ENCODE results near the gene MOSPD3.

DNA sequence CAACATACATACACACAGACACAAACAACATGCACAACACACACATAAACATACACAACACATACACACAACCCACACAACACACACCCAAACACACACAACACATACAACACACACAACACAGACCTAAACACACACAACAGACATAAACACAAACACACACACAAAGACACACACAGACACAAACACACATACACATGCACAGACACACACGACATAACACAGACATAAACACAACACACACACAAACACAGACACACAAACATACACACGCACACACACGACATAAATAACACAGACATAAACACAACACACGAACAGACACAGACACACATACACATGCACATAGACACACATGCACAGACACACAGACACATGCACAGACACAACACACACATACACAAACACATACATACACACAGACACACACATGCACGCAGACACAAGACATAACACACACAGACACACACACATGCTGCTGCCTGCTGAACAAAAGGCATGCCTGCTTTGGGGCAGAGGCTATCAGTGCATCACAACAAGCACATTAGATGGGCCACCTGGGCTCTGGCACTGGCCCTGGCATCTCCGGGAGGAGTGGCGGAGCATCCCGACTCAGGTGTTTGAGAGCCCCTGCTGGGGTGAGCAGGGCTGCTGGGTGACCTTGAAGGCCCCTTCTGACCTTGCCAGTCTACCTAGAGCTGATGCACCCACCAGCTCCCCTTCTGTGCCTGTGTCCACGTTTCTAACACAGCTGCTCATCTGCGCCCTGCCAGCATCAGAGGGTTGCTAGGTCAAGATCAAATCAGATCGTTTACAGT is 31.7 kb upstream of the MOSPD3 start:
- TF ChIP-seq, protein P1, sequence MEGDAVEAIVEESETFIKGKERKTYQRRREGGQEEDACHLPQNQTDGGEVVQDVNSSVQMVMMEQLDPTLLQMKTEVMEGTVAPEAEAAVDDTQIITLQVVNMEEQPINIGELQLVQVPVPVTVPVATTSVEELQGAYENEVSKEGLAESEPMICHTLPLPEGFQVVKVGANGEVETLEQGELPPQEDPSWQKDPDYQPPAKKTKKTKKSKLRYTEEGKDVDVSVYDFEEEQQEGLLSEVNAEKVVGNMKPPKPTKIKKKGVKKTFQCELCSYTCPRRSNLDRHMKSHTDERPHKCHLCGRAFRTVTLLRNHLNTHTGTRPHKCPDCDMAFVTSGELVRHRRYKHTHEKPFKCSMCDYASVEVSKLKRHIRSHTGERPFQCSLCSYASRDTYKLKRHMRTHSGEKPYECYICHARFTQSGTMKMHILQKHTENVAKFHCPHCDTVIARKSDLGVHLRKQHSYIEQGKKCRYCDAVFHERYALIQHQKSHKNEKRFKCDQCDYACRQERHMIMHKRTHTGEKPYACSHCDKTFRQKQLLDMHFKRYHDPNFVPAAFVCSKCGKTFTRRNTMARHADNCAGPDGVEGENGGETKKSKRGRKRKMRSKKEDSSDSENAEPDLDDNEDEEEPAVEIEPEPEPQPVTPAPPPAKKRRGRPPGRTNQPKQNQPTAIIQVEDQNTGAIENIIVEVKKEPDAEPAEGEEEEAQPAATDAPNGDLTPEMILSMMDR (IDR thresholded peaks at IDR 0.05; ENCODE audit: low read length), result no peak
- TF ChIP-seq EZH2 (IDR thresholded peaks at IDR 0.05; ENCODE audit: borderline replicate concordance, low read length), result no peak

Measured in OCI-LY1 (cell line).